Stimulated activated naive CD8-positive, alpha-beta T cell treated with anti-CD3 and anti-CD28 coated beads, Interleukin-15, amount 100 ng/mL, for 72 hours (primary cell): ENCODE measurements around the gene PRKRIP1.
A peak's percentile ranks its signal among the peaks of the same experiment; 100 is the strongest.

Experiments
- ATAC-seq: fragments of 150-1000 bp; cut with Tn5 transposase; 2 replicates; pipeline ENCODE4 v1.10.0; 2021; ENCODE audit warnings: mild to moderate bottlenecking, moderate library complexity
- DNase-seq, 2 donors: peaks; one replicate each; pipeline ENCODE4 v3.0.0; 2021 to 2022
- H3K27ac Mint-ChIP-seq, 2 donors: one replicate each; pipeline ENCODE4 v1.8.0; 2022; ENCODE audit warnings: mild to moderate bottlenecking in 2 of 2, mixed read lengths in 2 of 2, moderate library complexity in 2 of 2
- H3K27me3 Mint-ChIP-seq: one replicate; pipeline ENCODE4 v1.8.0; 2022; ENCODE audit warnings: mixed read lengths
- H3K4me1 Mint-ChIP-seq: one replicate; pipeline ENCODE4 v1.8.0; 2022; ENCODE audit warnings: mild to moderate bottlenecking, mixed read lengths
- H3K4me3 Mint-ChIP-seq, 2 donors: one replicate each; pipeline ENCODE4 v1.8.0; 2022; ENCODE audit warnings: mild to moderate bottlenecking in 2 of 2, mixed read lengths in 2 of 2, moderate library complexity in 1 of 2
- H3K9me3 Mint-ChIP-seq, 2 donors: one replicate each; pipeline ENCODE4 v1.8.0; 2022; ENCODE audit warnings: mixed read lengths in 2 of 2

The PRKRIP1 gene

DNA sequence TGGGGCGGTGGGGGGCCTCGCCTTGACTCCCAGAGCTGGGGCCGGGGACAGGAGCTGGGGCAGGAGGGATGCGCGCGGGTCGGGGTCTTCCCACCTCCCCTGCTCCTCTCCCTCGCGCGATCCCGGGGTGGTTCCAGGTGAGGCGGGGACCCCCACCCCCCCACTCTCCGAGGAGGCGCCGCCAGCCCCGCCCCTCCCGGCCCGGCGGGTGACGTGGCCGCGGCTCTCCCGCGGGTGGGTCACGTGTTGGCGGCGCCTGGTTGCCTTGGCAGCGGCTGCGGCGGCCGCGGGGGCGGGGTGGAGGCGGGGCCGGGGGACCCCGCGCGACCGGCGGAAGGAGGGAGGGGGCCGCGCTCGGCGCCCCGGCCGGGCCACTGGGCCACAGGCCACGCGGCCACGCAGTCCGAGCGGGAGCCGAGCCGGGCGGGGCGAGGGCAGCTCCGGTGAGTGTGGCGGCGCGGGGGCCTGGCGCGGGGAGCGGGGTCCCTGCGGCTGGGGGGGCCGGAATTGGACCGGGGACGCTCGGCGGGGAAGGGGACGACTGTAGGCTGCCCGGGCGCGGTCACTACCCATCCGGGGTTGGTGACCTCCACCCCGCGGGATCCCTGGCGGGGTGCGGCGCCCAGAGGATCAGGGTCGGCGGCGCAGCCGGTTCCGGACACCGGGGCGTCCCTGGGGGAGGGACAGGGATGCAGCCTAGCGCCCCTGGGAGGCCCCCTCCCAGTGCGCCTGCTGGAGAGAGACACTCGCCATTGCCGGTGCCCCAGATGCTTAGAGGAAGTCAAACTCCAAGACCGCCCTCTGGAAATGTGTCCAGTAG lies 37.3 kb downstream of the PRKRIP1 start, which contains the start of gene ORAI2:
TSS of gene ORAI2 (plus strand) at position 357 of the 820 bp plus-strand sequence. CDS start 5,382 bp downstream, outside the sequence.
- H3K27me3 Mint-ChIP-seq: no peaks in the 10 kb centered on the region
- H3K4me1 Mint-ChIP-seq: peaks cover 71% of the 10 kb centered on the region

DNA sequence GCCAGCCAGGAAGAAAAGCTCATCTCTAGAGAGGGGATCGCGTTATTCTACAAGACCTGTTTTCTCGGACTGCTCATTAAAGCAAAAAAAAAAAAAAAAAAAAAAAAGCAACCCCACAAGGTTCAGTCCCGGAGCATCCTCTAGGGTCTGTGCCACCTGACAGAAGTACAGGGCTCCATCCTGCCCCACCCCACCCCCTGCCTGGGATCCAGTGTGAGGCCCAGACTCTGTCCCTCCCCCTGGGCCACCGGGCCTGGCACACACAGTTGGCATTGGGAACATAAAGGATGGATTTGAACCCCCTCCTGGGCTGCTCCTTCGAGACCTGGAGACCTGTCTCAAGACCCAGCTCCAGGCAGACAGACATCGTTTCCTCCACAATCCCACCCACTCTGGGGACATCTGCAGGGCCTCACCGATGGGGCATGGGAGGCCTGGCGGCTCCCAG lies 37.9 kb downstream of the PRKRIP1 start:
- peak in 1 of 2 donors; percentile 36 for DNase-seq
- H3K4me3 Mint-ChIP-seq: peak overlapping the region; percentile 83 to 87

More for the DNA sequence above, 37.3 kb downstream of the PRKRIP1 start, which contains the start of gene ORAI2:
- peak; percentile 82 to 84 for DNase-seq
- peak within 1 kb of the TSS; percentile 93 for H3K27ac Mint-ChIP-seq
- H3K9me3 Mint-ChIP-seq: no peaks in the 10 kb centered on the region
- ATAC-seq: peak; percentile 75
- peak within 1 kb of the TSS; percentile 83 to 87 for H3K4me3 Mint-ChIP-seq

DNA sequence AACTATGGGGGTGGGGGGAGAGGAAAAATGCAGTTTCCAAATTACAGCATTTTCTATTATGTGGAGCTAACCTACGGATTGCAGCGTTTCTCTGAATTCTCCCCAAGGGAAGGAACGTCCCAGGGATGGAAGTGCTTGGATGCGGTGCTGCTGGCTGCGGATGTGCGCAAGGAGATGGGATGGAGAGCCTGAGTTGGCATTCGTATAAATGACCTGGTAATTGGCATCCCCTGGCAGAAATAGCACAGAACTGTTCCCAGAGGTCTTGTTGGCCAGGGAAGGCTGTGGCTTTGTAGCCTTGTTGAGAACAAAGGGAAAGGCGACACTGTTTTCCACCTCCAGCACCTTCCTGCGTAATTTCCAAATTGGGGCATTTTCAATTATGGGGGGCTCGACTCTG lies 40.0 kb downstream of the PRKRIP1 start:
- DNase-seq: no peak
- Mint-ChIP-seq H3K27ac (peak overlapping the region in 1 of 2 donors; percentile 69), H3K27me3 (no peaks in the 10 kb centered on the region), H3K4me1 (peaks cover 46% of the 10 kb centered on the region), H3K4me3 (no peak overlapping the region), H3K9me3 (no peaks in the 10 kb centered on the region)
- ATAC-seq: no peak

More for the DNA sequence above, 37.9 kb downstream of the PRKRIP1 start:
- peak; percentile 55 for ATAC-seq
- no peaks in the 10 kb centered on the region for H3K9me3 Mint-ChIP-seq
- peak overlapping the region; percentile 89 to 93 for H3K27ac Mint-ChIP-seq
- H3K27me3 Mint-ChIP-seq: no peaks in the 10 kb centered on the region
- H3K4me1 Mint-ChIP-seq: peaks cover 66% of the 10 kb centered on the region

DNA sequence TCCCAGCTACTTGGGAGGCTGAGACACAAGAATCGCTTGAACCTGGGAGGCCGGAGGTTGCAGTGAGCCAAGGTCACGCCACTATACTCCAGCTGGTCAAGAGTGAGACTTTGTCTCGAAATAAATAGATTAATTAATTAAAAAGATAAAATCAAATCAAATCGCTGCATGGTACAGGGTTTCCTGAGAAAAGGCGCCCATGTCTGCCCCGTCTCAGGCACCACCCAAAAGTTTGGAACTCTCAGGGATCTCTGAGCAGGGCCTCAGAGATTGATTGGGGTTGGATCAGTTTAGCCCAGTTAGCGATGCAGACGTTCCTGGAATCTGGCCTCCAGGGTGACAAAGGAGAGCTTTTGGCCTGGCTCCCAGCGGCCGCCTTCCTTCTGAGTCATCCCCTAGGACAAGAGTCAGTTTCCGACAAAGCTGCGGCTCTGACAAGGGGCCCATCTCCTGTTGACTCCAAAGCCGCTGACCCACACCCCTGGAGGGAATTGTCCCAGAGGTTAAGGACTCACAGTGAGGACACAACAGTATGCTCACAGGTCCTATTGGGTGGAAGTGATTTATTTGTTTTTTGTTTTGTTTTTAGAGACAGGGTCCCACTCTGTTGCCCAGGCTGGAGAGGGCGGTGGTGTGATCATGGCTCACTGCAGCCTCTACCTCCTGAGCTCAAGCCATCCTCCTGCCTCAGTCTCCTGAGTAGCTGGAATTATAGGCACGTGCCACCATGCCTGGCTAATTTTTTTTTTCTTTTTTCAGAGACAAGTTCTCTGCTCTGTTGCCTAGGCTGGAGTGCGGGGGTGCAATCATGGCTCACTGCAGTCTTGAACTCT lies 44.0 kb downstream of the PRKRIP1 start:
- no peak for ATAC-seq
- no peaks in the 10 kb centered on the region for H3K27me3 Mint-ChIP-seq
- no peak overlapping the region for H3K27ac Mint-ChIP-seq
- no peak for DNase-seq
- no peak overlapping the region for H3K4me3 Mint-ChIP-seq
- no peaks in the 10 kb centered on the region for H3K9me3 Mint-ChIP-seq
- peaks cover 27% of the 10 kb centered on the region for H3K4me1 Mint-ChIP-seq

DNA sequence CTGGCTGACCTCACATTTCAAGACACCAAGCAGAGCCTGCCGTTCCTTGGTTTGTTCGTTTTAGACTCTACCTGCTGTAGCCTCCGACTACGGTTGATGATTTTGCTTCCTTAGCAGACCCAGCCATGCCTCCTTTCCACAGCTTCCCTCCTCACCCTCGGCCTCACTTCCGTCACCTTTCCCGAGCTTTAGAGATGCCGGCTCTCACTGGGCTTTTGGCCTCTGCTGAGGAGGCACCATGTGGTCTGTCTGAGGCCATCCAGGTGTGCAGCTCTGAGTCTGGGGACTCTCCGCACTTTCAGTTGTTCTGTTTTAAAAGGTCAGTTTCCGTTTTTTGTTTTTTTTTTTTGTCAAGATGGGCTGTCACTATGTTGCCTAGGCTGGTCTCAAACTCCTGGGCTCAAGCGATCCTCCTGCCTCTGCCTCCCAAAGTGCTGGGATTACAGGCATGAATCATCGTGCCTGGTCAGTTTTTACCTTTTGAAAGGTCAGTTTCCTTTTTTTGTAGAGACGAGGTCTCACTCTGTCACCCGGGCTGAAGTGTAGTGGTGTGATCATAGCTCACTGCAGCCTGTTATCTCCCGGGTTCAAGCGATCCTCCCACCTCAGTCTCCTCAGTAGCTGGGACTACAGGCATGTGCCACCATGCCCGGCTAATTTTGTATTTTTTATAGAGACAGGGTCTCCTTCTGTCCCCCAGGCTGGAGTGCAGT lies 49.0 kb downstream of the PRKRIP1 start:
- ATAC-seq (no peak), DNase-seq (no peak)
- Mint-ChIP-seq H3K27ac (peak overlapping the region in 1 of 2 donors; percentile 27), H3K4me1 (peaks cover 20% of the 10 kb centered on the region), H3K4me3 (peak overlapping the region in 1 of 2 donors; percentile 18), H3K27me3 (no peaks in the 10 kb centered on the region), H3K9me3 (no peaks in the 10 kb centered on the region)

DNA sequence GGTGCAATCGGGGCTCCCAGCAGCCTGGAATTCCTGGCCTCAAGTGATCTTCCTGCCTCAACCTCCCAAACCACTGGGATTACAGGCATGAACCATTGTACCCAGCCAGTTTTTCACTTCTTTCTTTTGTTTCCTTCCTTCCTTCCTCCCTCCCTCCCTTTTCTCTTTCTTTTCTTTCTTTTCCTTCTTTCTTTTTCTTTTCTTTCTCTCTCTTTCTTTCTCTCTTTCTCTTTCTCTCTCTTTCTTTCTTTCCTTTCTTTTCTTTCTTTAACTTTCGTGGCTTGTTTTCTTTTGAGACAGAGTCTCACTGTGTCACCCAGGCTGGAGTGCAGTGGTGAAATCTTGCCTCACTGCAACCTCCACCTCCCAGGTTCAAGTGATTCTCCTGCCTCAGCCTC lies 49.5 kb downstream of the PRKRIP1 start:
- H3K9me3 Mint-ChIP-seq: no peaks in the 10 kb centered on the region
- no peak for DNase-seq
- no peak for ATAC-seq
- no peak overlapping the region for H3K4me3 Mint-ChIP-seq
- H3K27me3 Mint-ChIP-seq: no peaks in the 10 kb centered on the region
- H3K4me1 Mint-ChIP-seq: peaks cover 25% of the 10 kb centered on the region
- peak overlapping the region; percentile 0 to 75 for H3K27ac Mint-ChIP-seq

DNA sequence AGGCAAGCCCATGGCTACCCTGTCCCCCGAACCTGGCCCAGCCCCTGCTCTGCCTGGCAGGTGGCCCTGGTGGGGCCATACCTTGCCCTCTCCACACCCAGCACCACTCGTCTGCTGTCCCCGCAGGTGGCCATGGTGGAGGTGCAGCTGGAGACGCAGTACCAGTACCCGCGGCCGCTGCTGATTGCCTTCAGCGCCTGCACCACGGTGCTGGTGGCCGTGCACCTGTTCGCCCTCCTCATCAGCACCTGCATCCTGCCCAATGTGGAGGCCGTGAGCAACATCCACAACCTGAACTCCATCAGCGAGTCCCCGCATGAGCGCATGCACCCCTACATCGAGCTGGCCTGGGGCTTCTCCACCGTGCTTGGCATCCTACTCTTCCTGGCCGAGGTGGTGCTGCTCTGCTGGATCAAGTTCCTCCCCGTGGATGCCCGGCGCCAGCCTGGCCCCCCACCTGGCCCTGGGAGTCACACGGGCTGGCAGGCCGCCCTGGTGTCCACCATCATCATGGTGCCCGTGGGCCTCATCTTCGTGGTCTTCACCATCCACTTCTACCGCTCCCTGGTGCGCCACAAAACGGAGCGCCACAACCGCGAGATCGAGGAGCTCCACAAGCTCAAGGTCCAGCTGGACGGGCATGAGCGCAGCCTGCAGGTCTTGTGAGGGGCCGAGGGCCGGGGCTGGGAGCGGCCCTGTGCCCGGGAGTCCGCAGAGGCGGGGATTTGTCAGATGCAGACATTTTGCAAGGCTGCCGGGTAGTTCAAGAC lies 50.4 kb downstream of the PRKRIP1 start:
- H3K27me3 Mint-ChIP-seq: no peaks in the 10 kb centered on the region
- H3K9me3 Mint-ChIP-seq: no peaks in the 10 kb centered on the region
- DNase-seq: no peak
- ATAC-seq: no peak
- H3K4me3 Mint-ChIP-seq: no peak overlapping the region
- no peak overlapping the region for H3K27ac Mint-ChIP-seq
- H3K4me1 Mint-ChIP-seq: peaks cover 25% of the 10 kb centered on the region

DNA sequence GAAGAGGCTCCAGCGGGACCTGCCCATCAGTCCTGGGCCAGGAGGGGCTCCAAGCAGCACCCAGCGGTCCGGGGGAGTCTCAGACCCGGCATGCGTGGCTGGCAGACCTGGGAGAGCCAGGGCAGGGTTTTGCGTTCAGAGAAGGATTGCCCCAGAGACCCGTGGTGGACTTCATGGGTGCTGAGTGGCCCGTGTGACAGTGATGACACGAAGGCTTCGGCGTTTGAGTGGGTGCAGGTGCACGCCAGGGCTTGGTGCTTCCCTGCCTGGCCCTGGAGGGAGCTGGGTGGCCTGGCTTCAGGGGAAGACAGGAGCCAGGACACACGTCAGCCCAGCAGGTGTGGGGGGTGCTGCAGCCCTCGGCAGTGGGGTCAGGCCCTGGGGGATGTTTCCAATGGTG lies 51.1 kb downstream of the PRKRIP1 start:
- Mint-ChIP-seq H3K27ac (peak overlapping the region in 1 of 2 donors; percentile 59), H3K4me3 (no peak overlapping the region), H3K4me1 (peaks cover 25% of the 10 kb centered on the region), H3K9me3 (no peaks in the 10 kb centered on the region), H3K27me3 (no peaks in the 10 kb centered on the region)
- no peak for DNase-seq
- no peak for ATAC-seq

DNA sequence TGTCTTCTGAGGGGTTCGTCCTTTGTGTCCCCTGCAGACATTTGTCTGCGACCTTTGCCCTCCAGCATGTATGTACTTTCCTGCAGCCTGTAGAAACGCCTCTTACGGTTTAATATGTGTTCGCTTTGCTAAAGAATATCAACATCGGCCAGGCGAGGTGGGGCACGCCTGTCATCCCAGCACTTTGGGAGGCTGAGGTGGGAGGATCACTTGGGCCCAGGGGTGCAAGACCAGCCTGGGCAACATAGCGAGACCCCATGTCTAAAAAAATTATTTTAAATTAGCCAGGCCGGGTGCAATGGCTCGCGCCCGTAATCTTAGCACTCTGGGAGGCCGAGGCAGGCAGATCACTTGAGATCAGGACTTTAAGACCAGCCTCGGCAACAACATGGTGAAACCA lies 53.0 kb downstream of the PRKRIP1 start:
- DNase-seq (no peak), ATAC-seq (no peak)
- Mint-ChIP-seq H3K27ac (no peak overlapping the region), H3K4me3 (no peak overlapping the region), H3K27me3 (no peaks in the 10 kb centered on the region), H3K9me3 (no peaks in the 10 kb centered on the region), H3K4me1 (peaks cover 20% of the 10 kb centered on the region)

DNA sequence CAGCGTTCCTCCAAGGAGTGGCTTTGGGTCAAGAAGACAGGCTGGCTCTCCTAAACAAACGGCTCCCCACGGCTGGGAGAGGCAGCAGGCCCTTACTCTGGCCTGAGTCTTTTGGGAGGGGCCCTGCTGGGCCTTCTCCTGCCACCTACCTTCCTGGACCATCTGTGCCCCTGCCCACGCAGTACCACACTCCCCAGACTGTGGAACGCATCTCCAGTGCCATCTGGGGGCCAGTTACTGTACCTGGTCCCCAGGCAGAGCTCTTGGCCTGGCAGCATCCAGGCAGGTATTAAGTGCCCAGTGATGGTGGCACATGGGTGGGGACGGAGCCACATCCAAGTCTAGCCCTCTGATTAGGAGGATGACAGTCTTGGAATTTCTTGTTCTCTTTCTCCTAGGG lies 54.1 kb downstream of the PRKRIP1 start:
- peak; percentile 87 for ATAC-seq
- no peak overlapping the region for H3K27ac Mint-ChIP-seq
- H3K27me3 Mint-ChIP-seq: no peaks in the 10 kb centered on the region

DNA sequence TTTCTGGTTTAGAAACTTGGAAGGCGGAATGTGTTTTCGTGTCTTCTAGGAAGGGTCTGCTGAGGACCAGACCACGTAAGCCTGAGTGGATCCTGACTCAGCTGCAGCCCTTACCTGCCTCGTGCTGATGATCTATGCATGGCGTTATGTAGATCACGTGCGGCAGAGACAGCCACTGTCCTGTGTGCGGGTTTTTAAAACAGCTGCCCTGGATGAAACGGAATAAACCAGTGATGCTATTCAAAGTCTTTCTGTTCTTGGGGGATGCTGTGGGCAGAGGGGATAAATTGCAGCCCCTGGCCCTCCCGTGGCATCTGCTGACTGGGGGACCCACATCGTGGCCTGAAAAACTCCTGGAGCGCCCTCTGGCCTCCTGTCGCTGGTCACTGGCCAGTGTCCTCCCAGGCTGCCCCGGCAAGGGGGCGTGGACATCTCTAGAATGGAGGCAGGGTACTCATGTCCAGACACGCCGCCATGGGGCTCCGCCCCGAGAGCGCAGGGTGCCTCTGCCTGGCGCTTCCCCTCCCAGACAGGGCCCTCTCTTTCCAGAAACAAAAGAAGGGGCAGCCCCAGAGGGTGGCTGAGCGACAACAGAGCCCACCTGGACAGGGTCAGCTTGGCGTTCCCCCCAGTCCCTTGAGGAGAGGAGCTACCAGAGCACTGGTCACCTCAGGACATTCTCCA lies 55.4 kb downstream of the PRKRIP1 start:
- ATAC-seq (no peak), DNase-seq (no peak)
- peak overlapping the region in 1 of 2 donors; percentile 59 for H3K27ac Mint-ChIP-seq
- no peaks in the 10 kb centered on the region for H3K9me3 Mint-ChIP-seq
- H3K4me3 Mint-ChIP-seq: no peak overlapping the region
- peaks cover 14% of the 10 kb centered on the region for H3K4me1 Mint-ChIP-seq
- no peaks in the 10 kb centered on the region for H3K27me3 Mint-ChIP-seq

More for the DNA sequence above, 54.1 kb downstream of the PRKRIP1 start:
- H3K9me3 Mint-ChIP-seq: no peaks in the 10 kb centered on the region
- peaks cover 14% of the 10 kb centered on the region for H3K4me1 Mint-ChIP-seq
- peak; percentile 43 to 60 for DNase-seq
- no peak overlapping the region for H3K4me3 Mint-ChIP-seq

DNA sequence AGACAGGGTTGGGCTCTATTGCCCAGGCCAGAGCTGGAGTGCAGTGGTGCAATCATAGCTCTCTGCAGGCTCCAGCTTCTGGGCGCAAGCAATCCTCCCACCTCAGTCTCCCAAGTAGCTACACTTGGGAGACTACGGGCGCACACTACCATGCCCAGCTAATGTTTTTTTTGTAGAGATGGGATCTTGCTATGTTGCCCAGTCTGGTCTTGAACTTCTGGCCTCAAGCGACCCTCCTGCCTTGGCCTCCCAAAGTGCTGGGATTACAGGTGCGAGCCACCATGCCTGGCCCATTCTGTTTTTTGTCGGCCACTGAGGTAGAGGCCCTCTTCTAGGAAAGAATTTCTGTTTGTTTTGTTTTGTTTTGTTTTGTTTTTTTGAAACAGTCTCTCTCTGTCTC lies 56.3 kb downstream of the PRKRIP1 start:
- peaks cover 7% of the 10 kb centered on the region for H3K4me1 Mint-ChIP-seq
- ATAC-seq (no peak), DNase-seq (no peak)
- no peaks in the 10 kb centered on the region for H3K27me3 Mint-ChIP-seq
- no peaks in the 10 kb centered on the region for H3K9me3 Mint-ChIP-seq
- no peak overlapping the region for H3K4me3 Mint-ChIP-seq
- H3K27ac Mint-ChIP-seq: no peak overlapping the region

DNA sequence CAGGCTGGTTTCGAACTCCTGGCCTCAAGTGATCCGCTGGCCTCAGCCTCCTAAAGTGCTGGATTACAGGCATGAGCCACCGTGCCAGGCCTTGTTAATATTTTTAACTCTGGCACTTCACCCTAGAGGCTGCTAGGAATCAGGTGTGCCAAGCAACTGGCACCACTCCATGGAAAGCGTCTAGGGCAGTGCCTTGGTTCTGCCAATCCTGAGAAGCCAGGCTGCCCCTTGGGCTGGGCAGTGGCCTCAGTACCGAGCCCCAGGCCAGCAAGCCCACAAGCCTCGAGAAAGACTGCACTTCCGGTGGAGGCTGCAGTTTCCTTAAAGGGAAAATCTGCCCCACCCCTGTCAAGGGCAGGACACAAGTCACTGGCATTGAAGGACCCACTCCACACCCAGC lies 57.2 kb downstream of the PRKRIP1 start:
- no peak overlapping the region for H3K4me3 Mint-ChIP-seq
- no peaks in the 10 kb centered on the region for H3K27me3 Mint-ChIP-seq
- no peak overlapping the region for H3K27ac Mint-ChIP-seq
- DNase-seq (no peak), ATAC-seq (no peak)
- peaks cover 7% of the 10 kb centered on the region for H3K4me1 Mint-ChIP-seq
- H3K9me3 Mint-ChIP-seq: no peaks in the 10 kb centered on the region

DNA sequence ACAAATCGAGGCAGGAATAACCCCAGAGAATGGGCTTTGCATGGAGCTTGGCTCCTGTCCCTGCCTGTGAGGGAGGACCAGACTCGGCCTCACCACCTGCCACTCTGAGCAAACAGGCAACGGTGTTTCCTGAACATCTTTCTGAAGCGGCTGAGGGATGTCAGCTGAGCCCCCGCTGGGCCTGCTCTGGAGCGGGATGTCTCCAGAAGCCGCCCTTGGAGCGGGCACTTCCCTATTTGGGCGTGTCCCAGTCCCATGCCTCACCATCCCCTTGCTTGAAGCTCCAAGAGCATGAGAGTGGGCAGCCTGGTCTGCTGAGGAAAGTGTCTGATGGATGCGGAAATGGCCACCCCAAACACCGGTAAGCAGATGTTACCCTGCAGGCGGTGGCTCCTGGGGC lies 58.3 kb downstream of the PRKRIP1 start:
- peaks cover 7% of the 10 kb centered on the region for H3K4me1 Mint-ChIP-seq
- H3K27me3 Mint-ChIP-seq: no peaks in the 10 kb centered on the region
- no peak overlapping the region for H3K27ac Mint-ChIP-seq
- no peak for DNase-seq
- no peaks in the 10 kb centered on the region for H3K9me3 Mint-ChIP-seq
- no peak for ATAC-seq
- H3K4me3 Mint-ChIP-seq: no peak overlapping the region
